ENCODE data around the gene ZNF330.
A peak's percentile ranks its signal among the peaks of the same experiment; 100 is the strongest.

Gene ZNF330

DNA sequence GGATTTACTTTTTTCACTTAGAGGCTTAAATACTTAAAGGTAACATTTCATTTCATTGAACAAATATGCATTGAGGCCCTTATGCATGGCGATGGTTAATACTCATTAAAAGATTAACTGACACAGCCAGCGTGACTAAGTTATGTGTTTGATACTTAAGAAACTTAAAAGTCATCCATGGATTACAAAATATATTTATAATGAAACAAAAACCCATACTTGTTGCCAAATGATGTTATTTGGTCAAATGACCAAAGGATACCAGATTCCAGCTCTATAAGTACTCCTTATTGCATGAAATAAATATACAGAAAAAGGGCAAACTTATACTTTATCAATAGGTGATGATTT is 26.7 kb downstream of the ZNF330 start:
- no peaks in the 10 kb centered on the region for H3K27me3 ChIP-seq (ENCODE audit: low read depth, low read length)
- no peaks in the 10 kb centered on the region for H4K20me1 ChIP-seq (ENCODE audit: insufficient read depth, low read length)
- no peak for TF ChIP-seq EZH2phosphoT487 (IDR thresholded peaks at IDR 0.05; ENCODE audit: low read depth)
- TF ChIP-seq, protein P1, sequence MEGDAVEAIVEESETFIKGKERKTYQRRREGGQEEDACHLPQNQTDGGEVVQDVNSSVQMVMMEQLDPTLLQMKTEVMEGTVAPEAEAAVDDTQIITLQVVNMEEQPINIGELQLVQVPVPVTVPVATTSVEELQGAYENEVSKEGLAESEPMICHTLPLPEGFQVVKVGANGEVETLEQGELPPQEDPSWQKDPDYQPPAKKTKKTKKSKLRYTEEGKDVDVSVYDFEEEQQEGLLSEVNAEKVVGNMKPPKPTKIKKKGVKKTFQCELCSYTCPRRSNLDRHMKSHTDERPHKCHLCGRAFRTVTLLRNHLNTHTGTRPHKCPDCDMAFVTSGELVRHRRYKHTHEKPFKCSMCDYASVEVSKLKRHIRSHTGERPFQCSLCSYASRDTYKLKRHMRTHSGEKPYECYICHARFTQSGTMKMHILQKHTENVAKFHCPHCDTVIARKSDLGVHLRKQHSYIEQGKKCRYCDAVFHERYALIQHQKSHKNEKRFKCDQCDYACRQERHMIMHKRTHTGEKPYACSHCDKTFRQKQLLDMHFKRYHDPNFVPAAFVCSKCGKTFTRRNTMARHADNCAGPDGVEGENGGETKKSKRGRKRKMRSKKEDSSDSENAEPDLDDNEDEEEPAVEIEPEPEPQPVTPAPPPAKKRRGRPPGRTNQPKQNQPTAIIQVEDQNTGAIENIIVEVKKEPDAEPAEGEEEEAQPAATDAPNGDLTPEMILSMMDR (IDR thresholded peaks at IDR 0.05; ENCODE audit: low read depth, low read length): no peak
- H3K27ac ChIP-seq (ENCODE audit: low read length): no peak overlapping the region
- no peaks in the 10 kb centered on the region for H3K79me2 ChIP-seq (ENCODE audit: low read length)
- no peak overlapping the region for H3K9ac ChIP-seq (ENCODE audit: low read length)
- H3K4me3 ChIP-seq (ENCODE audit: low read length): no peak overlapping the region
- H2AFZ ChIP-seq (ENCODE audit: low read depth, low read length): no peak overlapping the region
- H3K36me3 ChIP-seq (replicated peaks; ENCODE audit: low read depth, low read length): no peaks in the 10 kb centered on the region
- no peaks in the 10 kb centered on the region for H3K9me3 ChIP-seq (ENCODE audit: insufficient read depth, low read length)
- peaks cover 5% of the 10 kb centered on the region; the same call in 1 of the 2 replicates for H3K4me1 ChIP-seq (ENCODE audit: low read length)
- H3K4me2 ChIP-seq (ENCODE audit: low read length): no peak overlapping the region

DNA sequence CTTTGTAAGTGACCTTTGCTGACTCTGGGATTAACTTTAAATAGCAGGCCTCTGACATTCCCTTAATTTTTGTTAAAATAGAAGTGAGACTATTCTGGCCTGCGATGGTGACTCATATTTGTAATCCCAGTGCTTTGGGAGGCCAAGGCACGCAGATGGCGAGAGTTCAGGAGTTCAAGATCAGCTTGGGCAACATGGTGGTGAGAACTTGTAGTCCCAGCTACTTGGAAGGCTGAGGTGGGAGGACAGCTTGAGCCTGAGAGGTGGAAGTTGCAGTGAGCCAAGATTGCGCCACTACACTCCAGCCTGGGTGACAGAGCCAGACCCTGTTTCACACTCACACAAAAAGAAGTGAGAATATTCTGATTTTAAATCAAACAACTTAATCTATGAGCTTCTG is 27.3 kb downstream of the ZNF330 start:
- Histone ChIP-seq H3K27me3 (ENCODE audit: low read depth, low read length) (no peaks in the 10 kb centered on the region), H4K20me1 (ENCODE audit: insufficient read depth, low read length) (no peaks in the 10 kb centered on the region), H3K79me2 (ENCODE audit: low read length) (no peaks in the 10 kb centered on the region), H3K9ac (ENCODE audit: low read length) (no peak overlapping the region), H3K4me2 (ENCODE audit: low read length) (no peak overlapping the region), H3K4me1 (ENCODE audit: low read length) (peaks cover 5% of the 10 kb centered on the region; the same call in 1 of the 2 replicates), H3K36me3 (replicated peaks; ENCODE audit: low read depth, low read length) (no peaks in the 10 kb centered on the region), H3K4me3 (ENCODE audit: low read length) (no peak overlapping the region), H3K9me3 (ENCODE audit: insufficient read depth, low read length) (no peaks in the 10 kb centered on the region), H3K27ac (ENCODE audit: low read length) (no peak overlapping the region), H2AFZ (ENCODE audit: low read depth, low read length) (no peak overlapping the region)
- TF ChIP-seq EZH2phosphoT487 (IDR thresholded peaks at IDR 0.05; ENCODE audit: low read depth): no peak
- TF ChIP-seq, protein P1 (IDR thresholded peaks at IDR 0.05; ENCODE audit: low read depth, low read length): no peak

DNA sequence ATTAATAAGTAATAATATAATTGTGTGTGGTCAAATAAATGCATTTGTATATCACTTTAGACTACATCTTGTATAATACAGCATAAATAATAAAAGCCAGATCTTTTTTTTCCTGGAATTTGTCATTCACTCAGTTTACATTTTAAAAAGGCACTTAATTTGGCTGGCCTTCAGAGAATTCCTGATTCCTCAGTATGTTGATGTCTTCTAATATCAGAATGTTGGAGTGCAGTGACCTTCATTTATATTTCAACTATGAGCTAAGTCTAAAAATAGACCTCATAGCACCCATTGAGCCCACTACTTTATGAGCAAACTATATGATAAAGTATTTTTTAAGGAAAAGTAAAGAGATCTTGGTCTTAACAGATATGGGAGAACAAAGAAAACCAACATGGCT is 27.8 kb downstream of the ZNF330 start:
- Histone ChIP-seq H3K4me2 (ENCODE audit: low read length) (no peak overlapping the region), H3K9me3 (ENCODE audit: insufficient read depth, low read length) (no peaks in the 10 kb centered on the region), H3K27me3 (ENCODE audit: low read depth, low read length) (no peaks in the 10 kb centered on the region), H4K20me1 (ENCODE audit: insufficient read depth, low read length) (no peaks in the 10 kb centered on the region), H3K27ac (ENCODE audit: low read length) (no peak overlapping the region), H3K79me2 (ENCODE audit: low read length) (no peaks in the 10 kb centered on the region), H3K4me1 (ENCODE audit: low read length) (peaks cover 5% of the 10 kb centered on the region; the same call in 1 of the 2 replicates), H3K36me3 (replicated peaks; ENCODE audit: low read depth, low read length) (no peaks in the 10 kb centered on the region), H3K4me3 (ENCODE audit: low read length) (no peak overlapping the region), H2AFZ (ENCODE audit: low read depth, low read length) (no peak overlapping the region), H3K9ac (ENCODE audit: low read length) (no peak overlapping the region)
- TF ChIP-seq, protein P1 (IDR thresholded peaks at IDR 0.05; ENCODE audit: low read depth, low read length): no peak
- no peak for TF ChIP-seq EZH2phosphoT487 (IDR thresholded peaks at IDR 0.05; ENCODE audit: low read depth)

DNA sequence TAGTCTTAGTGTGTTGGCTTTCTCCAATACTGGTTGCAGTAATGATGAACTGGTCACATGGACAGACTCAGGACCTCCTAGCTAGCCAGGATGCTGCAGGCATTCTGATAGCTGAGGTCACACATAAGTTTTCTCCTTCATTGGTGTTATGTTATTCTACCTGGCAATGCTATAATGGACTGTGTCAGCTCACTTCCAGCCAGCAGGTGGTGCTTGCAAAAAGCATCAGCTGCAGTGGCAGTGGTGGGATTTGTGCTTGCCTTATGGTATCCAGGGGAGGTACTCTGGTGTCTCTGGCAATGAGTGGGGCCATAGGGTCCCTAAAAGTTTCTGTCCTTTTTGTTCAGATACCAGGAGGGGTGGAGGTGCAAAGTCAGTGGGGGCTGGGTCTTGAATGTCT is 33.6 kb downstream of the ZNF330 start:
- Histone ChIP-seq H3K27me3 (ENCODE audit: low read depth, low read length) (no peaks in the 10 kb centered on the region), H3K79me2 (ENCODE audit: low read length) (no peaks in the 10 kb centered on the region), H3K4me3 (ENCODE audit: low read length) (no peak overlapping the region), H3K27ac (ENCODE audit: low read length) (no peak overlapping the region), H3K4me2 (ENCODE audit: low read length) (no peak overlapping the region), H3K9me3 (ENCODE audit: insufficient read depth, low read length) (no peaks in the 10 kb centered on the region), H3K4me1 (ENCODE audit: low read length) (no peaks in the 10 kb centered on the region), H3K9ac (ENCODE audit: low read length) (no peak overlapping the region), H4K20me1 (ENCODE audit: insufficient read depth, low read length) (no peaks in the 10 kb centered on the region), H3K36me3 (replicated peaks; ENCODE audit: low read depth, low read length) (no peaks in the 10 kb centered on the region), H2AFZ (ENCODE audit: low read depth, low read length) (no peak overlapping the region)
- TF ChIP-seq EZH2phosphoT487 (IDR thresholded peaks at IDR 0.05; ENCODE audit: low read depth): no peak
- TF ChIP-seq, protein P1 (IDR thresholded peaks at IDR 0.05; ENCODE audit: low read depth, low read length): peak; percentile 46
